IMR-90 (cell line): ENCODE results near the gene FXYD6. TPM values are rescaled to one million over a fixed set of nuclear protein-coding genes. Genes with fewer than 3 reads are reported as not detected.

ENCODE experiments used
- ATAC-seq: fragments of 200-7000 bp; cut with Tn5 transposase; 2 replicates; pipeline ENCODE4 v1.9.1; 2020; ENCODE audit warnings: low read depth, mild to moderate bottlenecking, moderate library complexity
- BruUV-seq: library from RNA; stranded (reverse); fragments of 400-500 nt; replicated peaks from 2 replicates; lab custom pipeline; 2021; lab: Mats Ljungman, UMichigan
- CTCF ChIA-PET: fragments of 300-600 bp; formaldehyde crosslinking; extraction: SDS; loops from one replicate; lab custom pipeline; 2021; ENCODE audit warnings: antibody characterized with exemption; lab: Yijun Ruan, JAX
- POLR2A ChIA-PET: fragments of 300-600 bp; sonication (Branson Sonifier 250); formaldehyde crosslinking; loops from one replicate; lab custom pipeline; 2022; ENCODE audit warnings: antibody characterized with exemption; ENCODE audit not compliant: unreplicated experiment; lab: Charles Lee
- DNase-seq: peaks from one replicate; pipeline ENCODE4 v3.0.0; 2013
- H2AFZ ChIP-seq: replicated peaks from 2 replicates; pipeline ENCODE3; 2013; ENCODE audit warnings: low read length, mild to moderate bottlenecking; ENCODE audit not compliant: poor library complexity
- H2AK5ac ChIP-seq: 2 replicates; pipeline ENCODE4 v1.6.1; 2013; ENCODE audit warnings: low read depth, low read length, inconsistent platforms
- H2AK9ac ChIP-seq: replicated peaks from 2 replicates; pipeline ENCODE3; 2013; ENCODE audit warnings: mild to moderate bottlenecking, low read depth, low read length, moderate library complexity; ENCODE audit not compliant: poor library complexity
- H2BK120ac ChIP-seq: 2 replicates; pipeline ENCODE4 v1.6.1; 2013; ENCODE audit warnings: low read depth, low read length, inconsistent platforms
- H2BK15ac ChIP-seq: 3 replicates; pipeline ENCODE4 v1.6.1; 2013; ENCODE audit warnings: low read depth, low read length, inconsistent platforms
- H2BK20ac ChIP-seq: 2 replicates; pipeline ENCODE4 v1.6.1; 2013; ENCODE audit warnings: low read depth, mild to moderate bottlenecking, inconsistent platforms, low read length, moderate library complexity
- H2BK5ac ChIP-seq: 2 replicates; pipeline ENCODE4 v1.6.1; 2013; ENCODE audit warnings: mild to moderate bottlenecking, low read depth, low read length, inconsistent platforms; ENCODE audit not compliant: poor library complexity, severe bottlenecking
- H3K14ac ChIP-seq: replicated peaks from 2 replicates; pipeline ENCODE4 v1.6.1; 2013; ENCODE audit warnings: low read depth, low read length, inconsistent platforms
- H3K18ac ChIP-seq: 2 replicates; pipeline ENCODE4 v1.6.1; 2013; ENCODE audit warnings: low read depth, low read length, control low read depth
- H3K23ac ChIP-seq: 2 replicates; pipeline ENCODE4 v1.6.1; 2013; ENCODE audit warnings: low read depth, low read length, inconsistent platforms
- H3K27ac ChIP-seq: 2 replicates; pipeline ENCODE4 v1.5.1; 2013; ENCODE audit warnings: mild to moderate bottlenecking, control low read depth, low read length; ENCODE audit not compliant: insufficient read depth
- H3K27me3 ChIP-seq: 2 replicates; pipeline ENCODE4 v1.6.1; 2013; ENCODE audit warnings: low read length; ENCODE audit not compliant: control insufficient read depth, insufficient read depth
- H3K36me3 ChIP-seq: 2 replicates; pipeline ENCODE4 v1.6.1; 2013; ENCODE audit warnings: low read length, mixed read lengths; ENCODE audit not compliant: control insufficient read depth, insufficient read depth
- H3K4ac ChIP-seq: 2 replicates; pipeline ENCODE4 v1.6.1; 2013; ENCODE audit warnings: low read depth, low read length, inconsistent platforms
- H3K4me1 ChIP-seq: 2 replicates; pipeline ENCODE4 v1.6.1; 2013; ENCODE audit warnings: low read length, mixed read lengths; ENCODE audit not compliant: control insufficient read depth, insufficient read depth
- H3K4me2 ChIP-seq: 2 replicates; pipeline ENCODE4 v1.6.1; 2013; ENCODE audit warnings: low read depth, mild to moderate bottlenecking, control low read depth, low read length, moderate library complexity
- H3K4me3 ChIP-seq: 2 replicates; pipeline ENCODE4 v1.5.1; 2013; ENCODE audit warnings: low read depth, mild to moderate bottlenecking, control low read depth, low read length, moderate library complexity; ENCODE audit not compliant: insufficient read depth
- H3K56ac ChIP-seq: 2 replicates; pipeline ENCODE4 v1.6.1; 2013; ENCODE audit warnings: low read length, inconsistent platforms; ENCODE audit not compliant: insufficient read depth; ENCODE audit errors: extremely low read depth
- H3K79me1 ChIP-seq, 2 experiments: 2 replicates each; pipeline ENCODE4 v1.6.1; 2013; ENCODE audit warnings: low read length in 2 of 2, inconsistent platforms in 1 of 2, low read depth in 1 of 2
- H3K9ac ChIP-seq: 2 replicates; pipeline ENCODE4 v1.6.1; 2013; ENCODE audit warnings: low read depth, low read length, control low read depth
- H3K9me1 ChIP-seq: 2 replicates; pipeline ENCODE4 v1.6.1; 2013; ENCODE audit warnings: low read length, inconsistent platforms; ENCODE audit not compliant: insufficient read depth
- H3K9me3 ChIP-seq: 2 replicates; pipeline ENCODE4 v1.6.1; 2013; ENCODE audit warnings: low read length; ENCODE audit not compliant: control insufficient read depth, insufficient read depth
- H4K20me1 ChIP-seq: 2 replicates; pipeline ENCODE4 v1.6.1; 2013; ENCODE audit warnings: low read length, inconsistent platforms; ENCODE audit not compliant: insufficient read depth
- H4K5ac ChIP-seq: 2 replicates; pipeline ENCODE4 v1.6.1; 2013; ENCODE audit warnings: mild to moderate bottlenecking, low read depth, low read length, control low read depth
- H4K8ac ChIP-seq, 2 experiments: 2 replicates each; pipeline ENCODE4 v1.6.1; 2013; ENCODE audit warnings: low read depth in 2 of 2, low read length in 2 of 2, control low read depth in 1 of 2, inconsistent platforms in 1 of 2
- H4K91ac ChIP-seq: 2 replicates; pipeline ENCODE4 v1.6.1; 2013; ENCODE audit warnings: low read depth, low read length, inconsistent platforms; ENCODE audit not compliant: insufficient read depth
- BHLHE40 ChIP-seq: fragments of 150-350 bp; IDR thresholded peaks from 2 replicates; pipeline ENCODE4 v1.6.1; 2016; ENCODE audit warnings: mild to moderate bottlenecking, low read depth, low read length
- CEBPB ChIP-seq: IDR thresholded peaks from 2 replicates; pipeline ENCODE4 v1.6.1; 2012; ENCODE audit warnings: low read depth, low read length, improper control_type of control experiment
- CHD1 ChIP-seq: IDR thresholded peaks from 2 replicates; pipeline ENCODE4 v1.6.1; 2012; ENCODE audit warnings: low read depth, low read length, improper control_type of control experiment
- FOS ChIP-seq: fragments of 150-350 bp; IDR thresholded peaks from 2 replicates; pipeline ENCODE4 v1.6.1; 2016; ENCODE audit warnings: low read depth, low read length
- MAFK ChIP-seq: IDR thresholded peaks from 2 replicates; pipeline ENCODE4 v1.6.1; 2012; ENCODE audit warnings: low read depth, low read length, improper control_type of control experiment
- MAZ ChIP-seq: IDR thresholded peaks from 2 replicates; pipeline ENCODE4 v1.6.1; 2012; ENCODE audit warnings: low read depth, mild to moderate bottlenecking, low read length, improper control_type of control experiment, moderate library complexity, borderline replicate concordance
- MXI1 ChIP-seq: IDR thresholded peaks from 2 replicates; pipeline ENCODE4 v1.6.1; 2012; ENCODE audit warnings: low read depth, mild to moderate bottlenecking, low read length, moderate library complexity, borderline replicate concordance
- NFE2L2 ChIP-seq: fragments of 150-350 bp; IDR thresholded peaks from 2 replicates; pipeline ENCODE4 v1.6.1; 2016; ENCODE audit warnings: low read depth, mild to moderate bottlenecking, low read length
- POLR2A ChIP-seq: IDR thresholded peaks from 2 replicates; pipeline ENCODE4 v1.6.1; 2012; ENCODE audit warnings: mild to moderate bottlenecking, low read depth, low read length
- RAD21 ChIP-seq: IDR thresholded peaks from 2 replicates; pipeline ENCODE4 v1.6.1; 2012; ENCODE audit warnings: low read length, improper control_type of control experiment
- RCOR1 ChIP-seq: IDR thresholded peaks from 2 replicates; pipeline ENCODE4 v1.6.1; 2012; ENCODE audit warnings: mild to moderate bottlenecking, low read length, improper control_type of control experiment; ENCODE audit not compliant: insufficient replicate concordance
- RFX5 ChIP-seq: IDR thresholded peaks from 2 replicates; pipeline ENCODE4 v1.8.0; 2012; ENCODE audit warnings: low read depth, mild to moderate bottlenecking, low read length, moderate library complexity
- SMC3 ChIP-seq: fragments of 150-350 bp; IDR thresholded peaks from 2 replicates; pipeline ENCODE4 v1.6.1; 2016; ENCODE audit warnings: low read depth, mild to moderate bottlenecking, antibody characterized with exemption, low read length, moderate library complexity
- WGBS, 2 experiments: methylation state at CpG; one replicate each; pipeline versions ENCODE4 v1.1.5 to v1.1.7; 2013; ENCODE audit warnings: missing lambda C conversion rate in 2 of 2; ENCODE audit not compliant: insufficient read length in 1 of 2; ENCODE audit errors: extremely low coverage in 2 of 2; 5-methylcytosine and 5-hydroxymethylcytosine counted together
- dilution Hi-C: fragments of 300-500 bp; cut with HindIII; formaldehyde crosslinking; loops from one replicate; pipeline ENCODE4 v1.14.3; 2018; ENCODE audit warnings: low sequenced_read_pairs; ENCODE audit not compliant: unreplicated experiment
- in situ Hi-C: fragments of 300-500 bp; cut with MboI; formaldehyde crosslinking; loops from 3 replicates; pipeline ENCODE4 v1.14.3; 2019; ENCODE audit warnings: low sequenced_read_pairs, inconsistent platforms, mixed read lengths
- intact Hi-C: fragments of 100-400 bp; cut with micrococcal nuclease; formaldehyde crosslinking; loops from 2 replicates; pipeline ENCODE4 v1.10.0; 2022
- polyA plus RNA-seq, 3 experiments: library from polyadenylated mRNA; depleted of rRNA; stranded (reverse); fragments of >200 nt; gene quantifications; 2 replicates each; pipeline ENCODE4 v1.2.3, GENCODE V29; 2012; ENCODE audit warnings: low replicate concordance in 1 of 3
- total RNA-seq: library from RNA; depleted of rRNA; stranded (reverse); fragments of >200 nt; gene quantifications from 2 replicates; pipeline ENCODE4 v1.2.3, GENCODE V29; 2012
- TF ChIP-seq, protein P1 (sequence below): fragments of 150-350 bp; IDR thresholded peaks from 2 replicates; pipeline ENCODE4 v1.6.1; 2016; ENCODE audit warnings: low read depth, mild to moderate bottlenecking, low read length, moderate library complexity, borderline replicate concordance
- TF ChIP-seq, protein P2 (sequence below): fragments of 150-350 bp; IDR thresholded peaks from 2 replicates; pipeline ENCODE4 v1.6.1; 2017; ENCODE audit warnings: mild to moderate bottlenecking, antibody characterized with exemption, low read length, low read depth
- TF ChIP-seq, protein P3 (sequence below): conservative IDR thresholded peaks from 2 replicates; pipeline ENCODE4 v1.5.1; 2012; ENCODE audit warnings: mild to moderate bottlenecking, low read depth, low read length, improper control_type of control experiment

Gene FXYD6
- total and polyA plus RNA-seq, 2 of the 4 experiments (the other 2 are of a cell fraction), result 0.32 TPM; not detected in 1

DNA sequence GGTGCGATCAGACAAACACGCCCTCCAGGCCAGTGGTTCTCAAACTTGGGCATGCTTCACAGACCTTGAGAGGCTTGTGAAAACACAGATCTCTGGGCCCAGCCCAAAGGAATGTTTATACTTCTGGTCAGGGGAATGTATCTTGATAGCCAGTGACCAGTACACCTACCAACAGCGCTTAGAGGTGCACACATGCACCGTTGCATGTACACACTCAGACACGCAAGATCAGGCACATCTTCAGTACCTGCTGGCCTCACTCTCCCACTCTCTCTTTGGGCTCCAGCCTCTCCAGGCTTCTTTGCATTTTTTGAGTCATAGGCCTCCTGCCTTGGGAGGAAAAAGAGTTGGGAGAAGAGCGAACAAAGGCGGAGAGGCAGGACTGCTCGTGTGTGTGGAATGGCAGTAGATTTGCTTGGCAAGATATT lies 11.7 kb upstream of the FXYD6 start:
- no peak overlapping the region for H2AFZ ChIP-seq
- no peaks in the 10 kb centered on the region for H3K79me1 ChIP-seq
- no peak overlapping the region for H3K56ac ChIP-seq
- H3K27ac ChIP-seq, result no peak overlapping the region
- no peak overlapping the region for H4K5ac ChIP-seq
- no peak overlapping the region for H3K4me3 ChIP-seq
- no peaks in the 10 kb centered on the region for H3K9me1 ChIP-seq
- H2BK5ac ChIP-seq, result no peak overlapping the region
- no peak overlapping the region for H3K18ac ChIP-seq
- H3K9me3 ChIP-seq, result no peaks in the 10 kb centered on the region
- intact Hi-C loops, result no loop called here
- dilution Hi-C loops, result no loop called here
- ChIA-PET POLR2A (no interaction called here), CTCF (no interaction called here)
- H4K8ac ChIP-seq, result no peak overlapping the region
- no peaks in the 10 kb centered on the region for H4K20me1 ChIP-seq
- H2AK5ac ChIP-seq, result no peak overlapping the region
- H2BK120ac ChIP-seq, result no peak overlapping the region
- WGBS, 2 experiments, result 100% methylated on average over 2 of the region's 8 CpGs; no CpG with 5 or more reads in 1 of the 2 experiments
- no peak for TF ChIP-seq RFX5
- TF ChIP-seq, protein P1, sequence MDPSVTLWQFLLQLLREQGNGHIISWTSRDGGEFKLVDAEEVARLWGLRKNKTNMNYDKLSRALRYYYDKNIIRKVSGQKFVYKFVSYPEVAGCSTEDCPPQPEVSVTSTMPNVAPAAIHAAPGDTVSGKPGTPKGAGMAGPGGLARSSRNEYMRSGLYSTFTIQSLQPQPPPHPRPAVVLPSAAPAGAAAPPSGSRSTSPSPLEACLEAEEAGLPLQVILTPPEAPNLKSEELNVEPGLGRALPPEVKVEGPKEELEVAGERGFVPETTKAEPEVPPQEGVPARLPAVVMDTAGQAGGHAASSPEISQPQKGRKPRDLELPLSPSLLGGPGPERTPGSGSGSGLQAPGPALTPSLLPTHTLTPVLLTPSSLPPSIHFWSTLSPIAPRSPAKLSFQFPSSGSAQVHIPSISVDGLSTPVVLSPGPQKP, result no peak
- no peak for TF ChIP-seq CEBPB
- no peak for TF ChIP-seq POLR2A
- TF ChIP-seq MXI1, result no peak
- no peak for TF ChIP-seq NFE2L2
- no peak for TF ChIP-seq BHLHE40
- TF ChIP-seq, protein P2, sequence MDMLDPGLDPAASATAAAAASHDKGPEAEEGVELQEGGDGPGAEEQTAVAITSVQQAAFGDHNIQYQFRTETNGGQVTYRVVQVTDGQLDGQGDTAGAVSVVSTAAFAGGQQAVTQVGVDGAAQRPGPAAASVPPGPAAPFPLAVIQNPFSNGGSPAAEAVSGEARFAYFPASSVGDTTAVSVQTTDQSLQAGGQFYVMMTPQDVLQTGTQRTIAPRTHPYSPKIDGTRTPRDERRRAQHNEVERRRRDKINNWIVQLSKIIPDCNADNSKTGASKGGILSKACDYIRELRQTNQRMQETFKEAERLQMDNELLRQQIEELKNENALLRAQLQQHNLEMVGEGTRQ, result no peak
- no peak for TF ChIP-seq RAD21
- no peak for TF ChIP-seq MAFK
- TF ChIP-seq MAZ, result no peak
- TF ChIP-seq, protein P3, sequence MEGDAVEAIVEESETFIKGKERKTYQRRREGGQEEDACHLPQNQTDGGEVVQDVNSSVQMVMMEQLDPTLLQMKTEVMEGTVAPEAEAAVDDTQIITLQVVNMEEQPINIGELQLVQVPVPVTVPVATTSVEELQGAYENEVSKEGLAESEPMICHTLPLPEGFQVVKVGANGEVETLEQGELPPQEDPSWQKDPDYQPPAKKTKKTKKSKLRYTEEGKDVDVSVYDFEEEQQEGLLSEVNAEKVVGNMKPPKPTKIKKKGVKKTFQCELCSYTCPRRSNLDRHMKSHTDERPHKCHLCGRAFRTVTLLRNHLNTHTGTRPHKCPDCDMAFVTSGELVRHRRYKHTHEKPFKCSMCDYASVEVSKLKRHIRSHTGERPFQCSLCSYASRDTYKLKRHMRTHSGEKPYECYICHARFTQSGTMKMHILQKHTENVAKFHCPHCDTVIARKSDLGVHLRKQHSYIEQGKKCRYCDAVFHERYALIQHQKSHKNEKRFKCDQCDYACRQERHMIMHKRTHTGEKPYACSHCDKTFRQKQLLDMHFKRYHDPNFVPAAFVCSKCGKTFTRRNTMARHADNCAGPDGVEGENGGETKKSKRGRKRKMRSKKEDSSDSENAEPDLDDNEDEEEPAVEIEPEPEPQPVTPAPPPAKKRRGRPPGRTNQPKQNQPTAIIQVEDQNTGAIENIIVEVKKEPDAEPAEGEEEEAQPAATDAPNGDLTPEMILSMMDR, result no peak
- TF ChIP-seq SMC3, result no peak
- no peak for TF ChIP-seq RCOR1
- no peak for TF ChIP-seq CHD1
- TF ChIP-seq FOS, result no peak
- H3K4me2 ChIP-seq, result no peak overlapping the region
- ATAC-seq (no peak), DNase-seq (no peak)
- no TSS peak for BruUV-seq
- H2BK20ac ChIP-seq, result no peak overlapping the region
- H3K4me1 ChIP-seq, result no peaks in the 10 kb centered on the region
- in situ Hi-C loops, result no loop called here
- no peak overlapping the region for H2BK15ac ChIP-seq
- H4K91ac ChIP-seq, result no peak overlapping the region
- no peaks in the 10 kb centered on the region; the same call in 1 of the 2 replicates for H3K27me3 ChIP-seq
- H3K36me3 ChIP-seq, result no peaks in the 10 kb centered on the region
- H3K23ac ChIP-seq, result no peak overlapping the region
- no peak overlapping the region for H3K9ac ChIP-seq
- H3K14ac ChIP-seq, result no peak overlapping the region
- H2AK9ac ChIP-seq, result no peak overlapping the region
- no peak overlapping the region for H3K4ac ChIP-seq
